HG02798 (cell line): Measurements from ENCODE around the gene COL6A1.

Experiments used
- ATAC-seq: cut with Tn5 transposase; IDR thresholded peaks from one replicate; pipeline ENCODE4 v1.9.1; 2021; ENCODE audit warnings: mild to moderate bottlenecking; ENCODE audit not compliant: unreplicated experiment, poor library complexity

COL6A1 gene, protein sequence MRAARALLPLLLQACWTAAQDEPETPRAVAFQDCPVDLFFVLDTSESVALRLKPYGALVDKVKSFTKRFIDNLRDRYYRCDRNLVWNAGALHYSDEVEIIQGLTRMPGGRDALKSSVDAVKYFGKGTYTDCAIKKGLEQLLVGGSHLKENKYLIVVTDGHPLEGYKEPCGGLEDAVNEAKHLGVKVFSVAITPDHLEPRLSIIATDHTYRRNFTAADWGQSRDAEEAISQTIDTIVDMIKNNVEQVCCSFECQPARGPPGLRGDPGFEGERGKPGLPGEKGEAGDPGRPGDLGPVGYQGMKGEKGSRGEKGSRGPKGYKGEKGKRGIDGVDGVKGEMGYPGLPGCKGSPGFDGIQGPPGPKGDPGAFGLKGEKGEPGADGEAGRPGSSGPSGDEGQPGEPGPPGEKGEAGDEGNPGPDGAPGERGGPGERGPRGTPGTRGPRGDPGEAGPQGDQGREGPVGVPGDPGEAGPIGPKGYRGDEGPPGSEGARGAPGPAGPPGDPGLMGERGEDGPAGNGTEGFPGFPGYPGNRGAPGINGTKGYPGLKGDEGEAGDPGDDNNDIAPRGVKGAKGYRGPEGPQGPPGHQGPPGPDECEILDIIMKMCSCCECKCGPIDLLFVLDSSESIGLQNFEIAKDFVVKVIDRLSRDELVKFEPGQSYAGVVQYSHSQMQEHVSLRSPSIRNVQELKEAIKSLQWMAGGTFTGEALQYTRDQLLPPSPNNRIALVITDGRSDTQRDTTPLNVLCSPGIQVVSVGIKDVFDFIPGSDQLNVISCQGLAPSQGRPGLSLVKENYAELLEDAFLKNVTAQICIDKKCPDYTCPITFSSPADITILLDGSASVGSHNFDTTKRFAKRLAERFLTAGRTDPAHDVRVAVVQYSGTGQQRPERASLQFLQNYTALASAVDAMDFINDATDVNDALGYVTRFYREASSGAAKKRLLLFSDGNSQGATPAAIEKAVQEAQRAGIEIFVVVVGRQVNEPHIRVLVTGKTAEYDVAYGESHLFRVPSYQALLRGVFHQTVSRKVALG

DNA sequence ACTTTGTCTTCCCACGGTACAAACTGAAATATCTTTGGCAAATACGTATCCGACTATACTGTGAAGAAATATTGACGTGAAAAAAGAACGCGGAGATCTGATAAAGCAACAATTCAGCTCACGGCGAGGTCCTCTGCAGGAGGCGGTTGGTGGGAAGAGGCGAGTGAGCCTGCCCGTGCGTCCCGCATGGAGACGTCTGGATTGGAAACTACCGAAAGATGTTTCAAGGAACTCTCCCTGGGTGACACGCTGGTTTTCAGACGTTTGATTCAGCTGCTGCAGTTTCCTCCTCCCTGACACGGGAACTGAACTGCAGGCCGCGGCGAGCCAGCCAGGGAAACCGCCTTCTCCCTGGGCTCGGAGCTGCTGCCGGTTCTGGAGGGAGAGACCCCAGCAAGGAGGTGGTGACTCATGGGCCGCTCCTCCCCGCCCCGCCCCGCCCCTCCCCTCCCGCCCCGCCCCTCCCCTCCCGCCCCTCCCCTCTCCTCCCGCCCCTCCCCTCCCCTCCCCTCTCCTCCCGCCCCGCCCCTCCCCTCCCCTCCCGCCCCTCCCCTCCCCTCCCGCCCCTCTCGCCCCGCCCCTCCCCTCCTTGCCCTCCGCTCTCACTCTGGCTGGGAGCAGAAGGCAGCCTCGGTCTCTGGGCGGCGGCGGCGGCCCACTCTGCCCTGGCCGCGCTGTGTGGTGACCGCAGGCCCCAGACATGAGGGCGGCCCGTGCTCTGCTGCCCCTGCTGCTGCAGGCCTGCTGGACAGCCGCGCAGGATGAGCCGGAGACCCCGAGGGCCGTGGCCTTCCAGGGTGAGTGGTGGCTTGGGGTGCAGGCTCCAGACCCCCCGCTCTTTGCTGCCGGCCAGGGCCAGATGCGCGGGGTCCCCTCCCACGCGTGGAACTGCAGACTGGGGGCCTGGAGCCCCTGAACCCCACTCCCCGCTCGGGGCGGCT lies at the start of gene COL6A1:
COL6A1 (plus strand) TSS at position 620 of the 941 bp plus-strand sequence; CDS start at position 701, 81 bp downstream.
- no peak for ATAC-seq

DNA sequence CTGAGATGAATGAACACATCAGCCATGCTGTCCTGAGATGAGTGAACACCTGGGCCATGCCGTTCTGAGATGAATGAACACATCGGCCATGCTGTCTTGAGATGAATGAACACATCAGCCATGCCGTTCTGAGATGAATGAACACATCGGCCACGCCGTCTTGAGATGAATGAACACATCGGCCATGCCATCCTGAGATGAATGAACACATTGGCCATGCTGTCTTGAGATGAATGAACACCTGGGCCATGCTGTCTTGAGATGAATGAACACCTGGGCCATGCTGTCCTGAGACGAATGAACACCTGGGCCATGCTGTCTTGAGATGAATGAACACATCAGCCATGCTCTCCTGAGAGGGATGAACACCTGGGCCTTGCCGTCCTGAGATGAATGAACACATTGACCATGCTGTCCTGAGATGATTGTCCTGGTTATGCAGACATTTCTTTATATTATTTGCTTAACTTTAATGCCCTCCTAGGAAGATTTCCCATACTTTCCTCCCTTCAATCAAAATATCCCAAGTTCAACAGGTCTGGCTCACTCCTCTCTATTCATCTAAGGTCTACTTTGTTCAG lies 48.6 kb upstream of the COL6A1 start:
- ATAC-seq: no peak

DNA sequence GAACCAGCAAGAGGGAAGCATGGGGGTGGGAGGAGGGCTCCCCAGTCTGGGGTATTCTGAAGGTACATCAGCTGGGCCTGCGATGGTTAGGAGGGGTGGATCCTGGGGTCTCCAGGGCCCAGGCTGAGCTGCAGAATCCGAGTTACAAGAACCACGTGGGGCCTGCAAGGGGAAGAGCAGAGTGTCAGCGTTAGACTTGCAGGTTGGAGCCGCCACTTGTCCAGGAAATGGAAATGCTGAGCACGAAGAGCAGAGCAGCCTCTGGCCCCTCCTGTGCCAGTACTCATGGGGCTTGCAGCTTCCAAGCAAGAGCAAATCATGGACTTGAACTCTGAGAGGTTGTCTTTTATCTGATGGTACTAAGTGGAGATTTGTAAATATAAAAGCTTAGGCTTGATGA lies 47.5 kb upstream of the COL6A1 start:
- no peak for ATAC-seq

DNA sequence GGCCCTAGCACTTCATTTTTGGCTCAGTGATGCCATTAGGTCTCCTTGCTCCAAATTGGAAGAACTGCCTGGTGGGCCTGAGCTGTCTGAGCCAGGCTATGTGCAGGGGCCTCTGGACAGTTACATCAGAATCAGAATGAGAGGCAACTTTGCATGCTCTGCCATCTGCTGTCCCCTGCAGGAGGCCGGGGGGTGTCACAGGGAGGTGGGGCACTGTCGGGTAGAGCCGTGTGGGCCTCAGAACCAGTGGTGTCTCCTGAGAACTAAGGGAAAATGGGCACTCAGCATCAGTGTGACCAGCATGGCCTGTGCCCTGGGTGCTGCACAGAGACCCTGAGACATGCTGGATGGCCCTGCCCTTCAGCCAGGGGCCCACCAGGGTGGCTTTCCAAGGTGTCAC lies 47.0 kb upstream of the COL6A1 start:
- ATAC-seq: no peak

DNA sequence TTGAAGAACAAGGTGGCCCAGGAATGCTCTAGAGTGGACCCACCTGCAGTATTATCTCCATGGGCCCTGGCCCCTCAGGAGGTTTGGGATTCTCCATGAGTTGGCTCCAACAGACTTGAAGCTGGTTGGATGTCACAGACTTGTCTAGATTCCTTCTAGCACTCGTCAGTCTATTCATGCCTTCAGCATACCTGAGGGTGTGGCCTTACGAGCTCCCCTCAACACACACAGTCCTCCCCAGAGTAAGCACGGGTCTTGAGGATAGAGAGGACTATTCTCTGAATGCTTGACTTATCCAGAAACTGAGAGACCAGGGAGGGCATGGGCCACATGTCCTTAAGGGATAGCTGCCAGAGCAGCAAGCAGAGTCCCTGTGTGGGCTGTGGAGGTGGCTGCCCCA lies 45.9 kb upstream of the COL6A1 start:
- ATAC-seq: no peak

DNA sequence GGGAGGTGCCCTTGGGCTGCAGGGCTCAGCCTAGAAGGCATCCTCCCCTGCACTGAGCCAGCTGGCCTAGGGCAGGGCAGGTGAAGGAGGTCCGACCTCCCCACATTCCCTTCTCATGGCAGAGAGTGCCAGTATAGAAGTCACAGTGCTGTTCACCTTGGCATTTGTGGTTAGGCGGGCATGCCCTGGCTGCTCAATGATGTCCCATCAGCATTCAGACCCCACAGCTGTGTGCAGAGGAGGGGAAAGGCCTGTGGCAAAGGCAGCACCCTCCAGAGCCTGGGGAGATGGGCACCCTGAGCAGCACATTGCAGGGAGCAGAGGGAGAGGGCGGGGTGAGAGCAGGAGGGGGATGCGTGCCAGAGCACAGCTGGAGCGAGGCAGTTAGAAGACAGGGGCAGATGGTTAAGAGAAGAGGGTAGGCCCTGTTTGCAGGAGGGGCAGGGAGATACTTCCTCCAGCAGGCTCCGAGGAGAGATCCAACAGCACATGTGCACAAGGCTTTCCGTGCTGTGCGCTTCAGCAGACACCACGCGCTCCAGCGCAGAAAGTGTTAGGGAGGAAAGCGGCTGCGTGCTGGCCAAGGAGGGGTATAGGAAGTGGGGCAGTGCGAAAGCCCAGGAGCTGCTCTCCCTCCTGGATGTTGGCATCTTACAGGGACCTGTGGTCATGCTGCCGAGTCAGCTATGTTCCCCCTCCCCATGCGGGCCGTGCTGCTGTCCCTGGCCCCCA lies 43.7 kb upstream of the COL6A1 start:
- ATAC-seq: no peak

DNA sequence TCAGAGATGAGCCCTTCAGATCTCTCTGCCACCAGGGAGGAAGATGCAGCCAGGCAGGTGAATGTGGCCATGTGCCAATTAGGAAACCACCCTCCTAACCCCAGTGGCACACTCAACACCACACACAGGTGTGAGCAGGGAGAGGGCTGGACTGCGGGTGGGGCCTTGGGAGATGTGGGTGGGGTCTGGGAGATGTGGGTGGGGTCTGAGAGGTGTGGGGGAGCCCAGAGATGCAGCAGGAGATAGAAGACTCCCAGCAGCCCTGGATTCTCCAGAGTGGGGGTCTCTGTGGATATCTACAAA lies 43.2 kb upstream of the COL6A1 start:
- no peak for ATAC-seq

DNA sequence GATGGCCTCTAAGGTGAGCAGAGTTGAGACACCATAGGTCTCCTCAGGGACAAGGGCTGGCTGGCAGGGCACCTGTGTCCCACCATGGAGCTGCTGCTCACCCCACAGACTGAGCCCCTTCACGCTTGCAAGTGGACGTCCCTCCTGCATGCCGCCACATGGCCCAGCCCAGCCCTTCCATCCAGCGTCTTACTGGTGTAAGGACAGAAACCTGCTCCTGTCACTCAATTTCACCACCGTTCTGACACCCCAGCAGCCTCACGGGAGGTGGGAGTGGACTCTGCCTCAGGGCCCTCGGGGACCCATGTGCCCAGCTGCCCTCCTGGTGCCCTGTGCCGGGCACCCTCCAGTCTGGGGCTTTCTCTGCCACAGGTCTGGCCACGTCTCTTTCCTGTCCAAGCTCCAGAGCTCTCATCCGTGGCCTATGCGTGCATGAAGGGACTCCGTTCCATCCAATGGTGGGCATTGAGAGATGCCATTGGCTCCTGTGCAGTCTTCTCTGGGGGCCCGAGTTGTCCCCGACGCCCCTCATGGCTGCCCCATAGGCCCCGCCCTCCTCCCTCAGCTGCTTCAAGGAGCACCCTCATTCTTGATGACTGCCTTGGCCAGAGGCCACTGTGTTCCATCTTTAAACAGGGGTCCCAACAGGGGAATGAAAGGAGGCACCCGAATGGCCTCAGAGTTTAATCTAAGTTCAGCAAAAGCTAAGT lies 42.6 kb upstream of the COL6A1 start:
- no peak for ATAC-seq

DNA sequence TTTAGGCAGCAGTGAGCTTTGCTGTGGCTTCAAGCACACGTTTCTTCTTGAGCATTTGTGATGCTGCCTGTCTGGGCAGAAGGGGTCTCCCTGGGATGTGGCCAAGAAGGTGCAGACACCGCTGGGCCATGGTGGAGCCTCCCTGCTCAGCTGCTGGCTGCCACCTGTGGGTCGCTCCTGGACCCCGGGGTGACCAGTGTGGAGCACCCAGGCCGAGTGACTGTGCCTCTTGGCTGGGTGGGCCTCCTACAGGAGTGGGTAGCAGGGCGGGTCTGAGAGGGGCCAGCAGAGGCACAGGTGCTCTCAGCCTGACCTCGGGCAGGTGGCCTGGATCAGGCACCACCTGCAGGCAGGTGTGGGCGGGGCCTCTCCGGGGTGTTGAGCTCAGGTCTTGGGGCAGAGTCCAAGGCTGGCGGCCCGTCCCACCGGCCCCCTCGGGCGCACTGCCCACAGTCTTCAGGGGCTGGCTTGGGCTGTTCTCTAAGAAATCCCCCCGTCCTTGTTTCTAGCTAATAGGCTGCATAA lies 42.0 kb upstream of the COL6A1 start:
- no peak for ATAC-seq

DNA sequence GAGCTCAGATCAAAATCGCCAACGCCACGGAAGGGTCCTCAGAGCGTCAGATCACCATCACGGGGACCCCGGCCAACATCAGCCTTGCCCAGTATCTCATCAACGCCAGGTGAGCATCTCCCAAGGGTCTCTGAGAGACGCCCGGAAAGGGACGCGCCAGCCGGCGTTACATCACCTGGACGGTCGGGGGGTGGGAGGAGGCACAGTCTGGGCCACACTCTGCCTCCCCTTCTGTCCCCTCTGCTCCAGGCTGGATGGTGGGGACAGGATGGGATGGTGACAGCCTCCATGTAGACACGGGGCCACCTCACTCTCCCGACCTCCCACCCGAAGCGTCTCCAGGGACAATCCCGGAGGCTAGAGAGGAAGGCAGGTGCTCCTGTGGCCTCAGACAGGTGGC lies 41.5 kb upstream of the COL6A1 start:
- no peak for ATAC-seq

DNA sequence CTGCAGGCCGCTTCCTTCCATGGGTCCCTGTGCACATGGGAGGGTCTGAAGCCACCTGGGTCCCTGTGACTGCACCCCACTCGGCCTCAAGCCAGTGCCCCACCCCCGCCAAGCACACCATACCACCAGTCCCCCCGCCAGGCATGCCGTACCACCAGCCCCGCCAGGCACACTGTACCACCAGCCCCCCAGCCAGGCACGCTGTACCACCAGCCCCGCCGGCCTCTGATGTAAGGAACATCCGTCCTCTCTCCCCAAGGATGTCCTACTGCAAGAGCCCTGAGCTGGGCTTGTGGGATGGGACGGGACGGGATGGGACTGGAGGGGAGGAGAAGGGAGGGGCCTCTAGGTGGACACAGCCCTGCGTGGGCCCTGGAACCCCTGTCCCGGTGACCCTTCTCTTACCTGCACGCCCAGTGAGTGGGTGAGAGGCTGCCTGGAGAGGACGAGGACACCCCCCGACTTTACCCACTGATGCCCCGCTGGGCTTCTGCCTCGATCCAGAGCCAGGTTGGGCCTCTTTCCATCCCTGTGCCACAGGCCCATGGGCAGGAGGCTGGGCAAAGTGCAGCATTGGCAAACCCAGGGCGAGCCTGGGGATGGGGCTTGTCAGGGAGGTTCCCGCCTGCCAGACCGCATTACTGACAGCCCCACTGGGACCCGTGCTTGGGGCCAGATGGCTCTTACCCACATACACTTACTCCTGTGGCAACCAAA lies 40.8 kb upstream of the COL6A1 start:
- no peak for ATAC-seq

DNA sequence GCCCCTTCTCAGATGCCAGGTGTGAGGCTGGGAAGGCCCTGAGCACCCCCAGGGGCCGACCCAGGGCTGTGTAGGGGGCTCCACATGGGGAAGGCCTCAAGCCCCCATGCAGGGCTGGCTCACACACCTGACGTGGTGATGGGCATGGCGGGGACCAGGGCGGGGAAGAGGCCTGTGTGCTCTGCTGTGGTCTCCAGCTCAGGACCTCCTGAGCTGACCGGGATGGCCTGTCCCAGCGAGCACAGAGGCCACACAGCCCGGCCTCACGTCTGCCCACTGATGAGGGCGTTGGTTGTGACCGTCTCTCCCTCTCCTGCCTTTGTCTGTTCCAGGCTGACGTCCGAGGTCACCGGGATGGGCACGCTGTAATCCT lies 40.2 kb upstream of the COL6A1 start:
- no peak for ATAC-seq

DNA sequence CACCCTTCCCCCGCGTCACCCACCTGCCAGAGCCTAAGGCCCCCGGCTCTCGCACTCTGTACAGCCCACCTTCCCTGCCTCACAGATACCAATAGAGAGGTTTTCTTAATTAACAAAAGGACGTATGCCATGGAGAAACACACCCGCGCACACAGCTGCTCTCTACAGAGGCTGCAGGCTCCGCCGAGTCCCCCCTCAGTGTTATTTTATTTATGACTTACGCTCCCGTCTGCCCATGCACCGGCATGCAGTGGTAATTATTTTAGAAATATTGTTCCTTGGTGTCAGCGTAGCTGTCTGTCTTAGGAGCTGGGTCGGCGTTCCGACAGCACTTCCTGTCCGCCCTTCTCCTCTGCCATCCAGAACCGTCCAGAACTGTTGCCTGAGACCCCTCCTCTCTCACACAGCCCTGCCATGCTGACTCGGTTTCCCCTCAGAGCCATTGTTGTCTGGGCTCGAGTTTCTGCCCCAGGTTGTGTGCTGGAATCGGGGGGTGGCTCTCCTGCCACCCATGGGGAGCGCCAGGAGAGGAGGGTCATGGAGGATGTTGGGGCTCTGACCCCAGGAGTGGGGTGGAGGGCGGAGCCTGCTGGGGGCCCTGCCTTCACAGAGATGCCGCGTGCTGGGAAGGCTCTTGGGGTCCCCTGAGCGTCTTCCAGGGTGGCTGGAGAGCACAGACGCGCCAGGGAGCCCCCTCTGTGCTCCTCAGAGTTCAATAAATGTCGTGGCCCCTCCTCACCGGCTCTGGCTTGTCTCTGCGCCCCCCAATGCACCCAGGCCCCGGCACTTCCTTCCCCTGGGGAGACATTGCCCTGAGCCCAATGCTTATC lies 39.6 kb upstream of the COL6A1 start:
- ATAC-seq: no peak

DNA sequence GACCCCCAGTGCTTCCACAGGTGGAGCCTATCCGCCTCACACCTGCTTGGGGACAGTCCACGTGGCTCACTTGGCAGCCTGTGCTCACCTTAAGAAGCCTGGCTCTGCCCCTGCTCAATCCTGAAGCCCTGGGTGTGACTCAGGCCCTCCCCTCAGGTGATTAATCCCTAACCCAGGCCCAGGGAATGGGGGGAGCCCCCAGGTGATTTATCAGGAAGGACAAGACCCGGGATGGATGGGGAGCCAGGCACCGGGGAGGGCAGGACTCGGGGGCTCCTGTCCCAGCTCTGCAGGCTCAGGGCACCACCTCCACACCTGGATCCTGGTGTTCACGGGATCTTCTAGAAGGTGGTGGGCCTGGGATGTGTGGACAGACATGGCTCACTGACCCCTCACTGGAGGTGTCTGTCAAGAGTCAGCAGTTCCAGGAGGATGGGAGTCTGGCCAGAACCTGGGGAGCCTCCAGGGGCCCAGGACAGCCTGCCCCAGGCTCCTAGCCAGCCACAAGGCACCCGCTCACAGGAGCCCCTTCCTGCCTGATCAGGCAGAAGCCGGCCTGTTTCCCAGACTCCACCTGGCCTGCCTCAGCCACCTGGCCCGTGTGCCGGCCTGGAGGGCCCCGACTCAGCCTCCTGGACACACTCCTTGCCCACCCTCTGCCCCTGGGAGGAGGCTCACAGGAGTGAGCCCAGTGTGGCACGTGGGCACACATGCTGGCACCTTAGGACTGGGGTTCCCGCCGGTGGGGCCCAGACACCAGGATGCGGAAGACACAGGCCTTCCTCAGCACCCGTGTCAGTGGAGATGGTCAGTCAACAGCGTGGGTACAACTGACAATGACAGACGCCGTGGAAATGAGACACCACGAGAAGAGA lies 38.6 kb upstream of the COL6A1 start:
- no peak for ATAC-seq

DNA sequence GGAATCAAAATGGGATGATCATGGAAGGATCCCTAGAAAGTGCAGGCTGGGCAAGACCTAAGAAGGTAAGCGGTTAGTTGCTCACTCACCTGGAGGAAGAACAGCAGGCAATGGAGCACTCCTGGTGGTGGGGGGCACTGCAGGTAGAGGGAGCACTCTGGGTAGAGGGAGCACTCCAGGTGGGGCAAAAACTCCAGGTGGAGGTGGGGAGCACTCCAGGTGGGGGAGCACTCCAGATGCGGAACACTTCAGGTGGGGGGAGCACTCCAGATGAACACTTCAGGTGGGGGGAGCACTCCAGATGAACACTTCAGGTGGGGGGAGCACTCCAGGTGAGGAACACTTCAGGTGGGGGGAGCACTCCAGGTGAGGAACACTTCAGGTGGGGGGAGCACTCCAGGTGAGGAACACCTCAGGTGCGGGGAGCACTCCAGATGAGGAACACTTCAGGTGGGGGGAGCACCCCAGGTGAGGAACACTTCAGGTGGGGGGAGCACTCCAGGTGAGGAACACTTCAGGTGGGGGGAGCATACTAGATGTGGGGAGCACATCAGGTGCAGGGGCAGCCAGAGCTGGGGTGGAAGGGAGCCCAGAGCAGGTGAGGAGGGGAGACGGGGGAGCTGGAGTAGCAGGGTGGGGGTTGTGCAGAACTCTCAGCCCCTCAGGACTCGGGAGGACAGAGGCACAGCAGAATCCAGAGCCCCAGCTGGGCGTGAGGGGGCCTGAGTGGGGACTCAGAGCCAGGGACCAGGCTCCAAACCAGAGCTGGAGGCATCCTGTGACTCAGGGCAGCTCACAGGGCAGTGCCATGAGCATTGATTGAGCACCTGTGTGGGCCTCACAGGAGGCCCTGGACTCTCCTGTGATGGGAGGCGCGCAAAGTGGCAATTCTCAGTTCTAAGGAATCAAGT lies 37.7 kb upstream of the COL6A1 start:
- ATAC-seq: no peak
